ENCODE measurements around the gene UNC5A.

DNA sequence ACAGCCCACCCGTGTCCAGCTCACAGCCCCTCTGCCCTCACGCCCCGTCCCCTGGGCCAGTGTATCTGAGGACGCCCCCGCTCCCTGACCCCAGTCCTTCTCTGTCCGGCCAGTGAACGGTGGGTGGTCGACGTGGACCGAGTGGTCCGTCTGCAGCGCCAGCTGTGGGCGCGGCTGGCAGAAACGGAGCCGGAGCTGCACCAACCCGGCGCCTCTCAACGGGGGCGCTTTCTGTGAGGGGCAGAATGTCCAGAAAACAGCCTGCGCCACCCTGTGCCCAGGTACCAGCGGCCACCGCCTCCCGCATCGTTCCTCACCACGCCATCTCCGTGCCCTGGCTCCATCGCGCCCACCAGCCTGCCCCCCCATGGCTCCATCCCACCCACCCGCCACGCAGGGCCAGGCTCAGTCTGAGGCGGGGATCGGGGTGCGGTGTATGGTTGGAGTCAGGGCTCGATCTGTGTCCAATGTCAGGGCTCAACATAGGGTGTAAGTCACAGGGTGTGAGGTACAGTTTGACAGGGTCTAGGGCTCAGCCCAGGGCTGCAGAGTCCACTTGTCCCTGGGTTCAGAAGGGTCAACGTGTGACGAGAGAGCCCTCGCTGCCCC, 59.2 kb downstream of the UNC5A start:
- no peak for TF ChIP-seq ZNF70 (CRISPR knock-in tag; IDR thresholded peaks at IDR 0.05)
- TF ChIP-seq ZFP3 (CRISPR knock-in tag; IDR thresholded peaks at IDR 0.05) = no peak
- TF ChIP-seq ARNTL (CRISPR knock-in tag; IDR thresholded peaks at IDR 0.05; ENCODE audit: borderline replicate concordance, low read depth) = no peak
- TF ChIP-seq SNAI2 (CRISPR knock-in tag; IDR thresholded peaks at IDR 0.05) = no peak
- TF ChIP-seq, protein P1, sequence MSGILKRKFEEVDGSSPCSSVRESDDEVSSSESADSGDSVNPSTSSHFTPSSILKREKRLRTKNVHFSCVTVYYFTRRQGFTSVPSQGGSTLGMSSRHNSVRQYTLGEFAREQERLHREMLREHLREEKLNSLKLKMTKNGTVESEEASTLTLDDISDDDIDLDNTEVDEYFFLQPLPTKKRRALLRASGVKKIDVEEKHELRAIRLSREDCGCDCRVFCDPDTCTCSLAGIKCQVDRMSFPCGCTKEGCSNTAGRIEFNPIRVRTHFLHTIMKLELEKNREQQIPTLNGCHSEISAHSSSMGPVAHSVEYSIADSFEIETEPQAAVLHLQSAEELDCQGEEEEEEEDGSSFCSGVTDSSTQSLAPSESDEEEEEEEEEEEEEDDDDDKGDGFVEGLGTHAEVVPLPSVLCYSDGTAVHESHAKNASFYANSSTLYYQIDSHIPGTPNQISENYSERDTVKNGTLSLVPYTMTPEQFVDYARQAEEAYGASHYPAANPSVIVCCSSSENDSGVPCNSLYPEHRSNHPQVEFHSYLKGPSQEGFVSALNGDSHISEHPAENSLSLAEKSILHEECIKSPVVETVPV (CRISPR knock-in tag; IDR thresholded peaks at IDR 0.05) = no peak
- TF ChIP-seq, protein P2, sequence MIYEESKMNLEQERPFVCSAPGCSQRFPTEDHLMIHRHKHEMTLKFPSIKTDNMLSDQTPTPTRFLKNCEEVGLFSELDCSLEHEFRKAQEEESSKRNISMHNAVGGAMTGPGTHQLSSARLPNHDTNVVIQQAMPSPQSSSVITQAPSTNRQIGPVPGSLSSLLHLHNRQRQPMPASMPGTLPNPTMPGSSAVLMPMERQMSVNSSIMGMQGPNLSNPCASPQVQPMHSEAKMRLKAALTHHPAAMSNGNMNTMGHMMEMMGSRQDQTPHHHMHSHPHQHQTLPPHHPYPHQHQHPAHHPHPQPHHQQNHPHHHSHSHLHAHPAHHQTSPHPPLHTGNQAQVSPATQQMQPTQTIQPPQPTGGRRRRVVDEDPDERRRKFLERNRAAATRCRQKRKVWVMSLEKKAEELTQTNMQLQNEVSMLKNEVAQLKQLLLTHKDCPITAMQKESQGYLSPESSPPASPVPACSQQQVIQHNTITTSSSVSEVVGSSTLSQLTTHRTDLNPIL (CRISPR knock-in tag; IDR thresholded peaks at IDR 0.05; ENCODE audit: low read depth) = no peak
- TF ChIP-seq, protein P3, sequence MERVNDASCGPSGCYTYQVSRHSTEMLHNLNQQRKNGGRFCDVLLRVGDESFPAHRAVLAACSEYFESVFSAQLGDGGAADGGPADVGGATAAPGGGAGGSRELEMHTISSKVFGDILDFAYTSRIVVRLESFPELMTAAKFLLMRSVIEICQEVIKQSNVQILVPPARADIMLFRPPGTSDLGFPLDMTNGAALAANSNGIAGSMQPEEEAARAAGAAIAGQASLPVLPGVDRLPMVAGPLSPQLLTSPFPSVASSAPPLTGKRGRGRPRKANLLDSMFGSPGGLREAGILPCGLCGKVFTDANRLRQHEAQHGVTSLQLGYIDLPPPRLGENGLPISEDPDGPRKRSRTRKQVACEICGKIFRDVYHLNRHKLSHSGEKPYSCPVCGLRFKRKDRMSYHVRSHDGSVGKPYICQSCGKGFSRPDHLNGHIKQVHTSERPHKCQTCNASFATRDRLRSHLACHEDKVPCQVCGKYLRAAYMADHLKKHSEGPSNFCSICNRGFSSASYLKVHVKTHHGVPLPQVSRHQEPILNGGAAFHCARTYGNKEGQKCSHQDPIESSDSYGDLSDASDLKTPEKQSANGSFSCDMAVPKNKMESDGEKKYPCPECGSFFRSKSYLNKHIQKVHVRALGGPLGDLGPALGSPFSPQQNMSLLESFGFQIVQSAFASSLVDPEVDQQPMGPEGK (CRISPR knock-in tag; IDR thresholded peaks at IDR 0.05; ENCODE audit: borderline replicate concordance) = no peak
- no peak for TF ChIP-seq PPARA (CRISPR knock-in tag; IDR thresholded peaks at IDR 0.05; ENCODE audit: borderline replicate concordance)
- TF ChIP-seq RARB (CRISPR knock-in tag; IDR thresholded peaks at IDR 0.05) = no peak
- TF ChIP-seq ESRRG (CRISPR knock-in tag; IDR thresholded peaks at IDR 0.05) = no peak
- no peak for TF ChIP-seq ZNF565 (CRISPR knock-in tag; conservative IDR thresholded peaks at IDR 0.05; ENCODE audit: low read depth)
- TF ChIP-seq, protein P4, sequence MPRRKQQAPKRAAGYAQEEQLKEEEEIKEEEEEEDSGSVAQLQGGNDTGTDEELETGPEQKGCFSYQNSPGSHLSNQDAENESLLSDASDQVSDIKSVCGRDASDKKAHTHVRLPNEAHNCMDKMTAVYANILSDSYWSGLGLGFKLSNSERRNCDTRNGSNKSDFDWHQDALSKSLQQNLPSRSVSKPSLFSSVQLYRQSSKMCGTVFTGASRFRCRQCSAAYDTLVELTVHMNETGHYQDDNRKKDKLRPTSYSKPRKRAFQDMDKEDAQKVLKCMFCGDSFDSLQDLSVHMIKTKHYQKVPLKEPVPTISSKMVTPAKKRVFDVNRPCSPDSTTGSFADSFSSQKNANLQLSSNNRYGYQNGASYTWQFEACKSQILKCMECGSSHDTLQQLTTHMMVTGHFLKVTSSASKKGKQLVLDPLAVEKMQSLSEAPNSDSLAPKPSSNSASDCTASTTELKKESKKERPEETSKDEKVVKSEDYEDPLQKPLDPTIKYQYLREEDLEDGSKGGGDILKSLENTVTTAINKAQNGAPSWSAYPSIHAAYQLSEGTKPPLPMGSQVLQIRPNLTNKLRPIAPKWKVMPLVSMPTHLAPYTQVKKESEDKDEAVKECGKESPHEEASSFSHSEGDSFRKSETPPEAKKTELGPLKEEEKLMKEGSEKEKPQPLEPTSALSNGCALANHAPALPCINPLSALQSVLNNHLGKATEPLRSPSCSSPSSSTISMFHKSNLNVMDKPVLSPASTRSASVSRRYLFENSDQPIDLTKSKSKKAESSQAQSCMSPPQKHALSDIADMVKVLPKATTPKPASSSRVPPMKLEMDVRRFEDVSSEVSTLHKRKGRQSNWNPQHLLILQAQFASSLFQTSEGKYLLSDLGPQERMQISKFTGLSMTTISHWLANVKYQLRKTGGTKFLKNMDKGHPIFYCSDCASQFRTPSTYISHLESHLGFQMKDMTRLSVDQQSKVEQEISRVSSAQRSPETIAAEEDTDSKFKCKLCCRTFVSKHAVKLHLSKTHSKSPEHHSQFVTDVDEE (CRISPR knock-in tag; IDR thresholded peaks at IDR 0.05) = no peak
- no peak for TF ChIP-seq ZC3H10 (CRISPR knock-in tag; IDR thresholded peaks at IDR 0.05)

Data from SK-N-SH treated with all-trans-retinoic acid at 6 μM for 48 hours (cell line).